Right forelimb (tissue), 1 donor: ENCODE results near the gene PTPN7.

Experiments used
- DNase-seq: peaks from one replicate; pipeline ENCODE4 v3.0.0-alpha.2; 2018

PTPN7 gene

DNA sequence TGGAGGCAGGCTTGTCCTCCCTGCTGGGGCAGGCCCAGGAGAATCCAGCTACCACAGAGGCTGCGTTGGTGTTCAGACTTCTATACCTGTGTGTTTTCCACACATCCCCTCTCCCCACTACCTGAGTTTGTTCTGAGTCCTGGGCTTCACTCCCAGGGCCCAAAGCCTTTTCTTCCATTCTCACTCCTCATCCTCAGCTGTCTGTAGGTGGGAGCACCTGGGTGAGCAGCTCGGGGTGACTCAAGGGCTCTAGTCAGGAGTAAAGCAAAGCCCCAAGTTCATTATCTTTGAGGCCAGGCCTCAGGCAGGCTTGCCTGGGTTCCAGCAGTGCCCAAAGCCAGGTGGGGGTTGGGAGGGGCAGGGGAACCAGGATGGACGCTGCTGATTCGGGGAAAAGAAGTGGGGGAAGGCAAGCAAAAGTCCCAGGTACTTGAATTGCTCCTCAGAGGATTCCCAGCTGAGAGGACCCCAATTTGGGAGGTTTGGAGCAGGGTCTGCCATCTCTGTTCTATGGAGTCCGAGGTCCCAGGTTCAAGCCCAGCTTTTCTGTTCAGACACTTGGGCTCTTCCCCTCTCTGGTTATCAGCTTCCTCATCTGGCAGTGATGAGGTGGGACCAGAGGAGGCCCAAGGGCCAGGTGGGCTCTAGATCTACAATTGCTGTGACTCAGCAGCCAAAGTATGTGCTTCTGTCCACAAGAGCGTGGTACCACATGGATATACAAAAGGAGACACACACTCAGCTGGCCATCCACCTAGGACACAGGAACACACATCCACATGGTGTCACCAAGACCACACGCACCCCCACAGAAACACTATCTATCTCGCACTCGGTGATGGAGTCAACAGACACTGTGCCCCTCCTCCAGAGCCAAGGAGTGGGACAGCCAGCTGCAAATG is 5.8 kb upstream of the PTPN7 start:
- DNase-seq, result no peak

DNA sequence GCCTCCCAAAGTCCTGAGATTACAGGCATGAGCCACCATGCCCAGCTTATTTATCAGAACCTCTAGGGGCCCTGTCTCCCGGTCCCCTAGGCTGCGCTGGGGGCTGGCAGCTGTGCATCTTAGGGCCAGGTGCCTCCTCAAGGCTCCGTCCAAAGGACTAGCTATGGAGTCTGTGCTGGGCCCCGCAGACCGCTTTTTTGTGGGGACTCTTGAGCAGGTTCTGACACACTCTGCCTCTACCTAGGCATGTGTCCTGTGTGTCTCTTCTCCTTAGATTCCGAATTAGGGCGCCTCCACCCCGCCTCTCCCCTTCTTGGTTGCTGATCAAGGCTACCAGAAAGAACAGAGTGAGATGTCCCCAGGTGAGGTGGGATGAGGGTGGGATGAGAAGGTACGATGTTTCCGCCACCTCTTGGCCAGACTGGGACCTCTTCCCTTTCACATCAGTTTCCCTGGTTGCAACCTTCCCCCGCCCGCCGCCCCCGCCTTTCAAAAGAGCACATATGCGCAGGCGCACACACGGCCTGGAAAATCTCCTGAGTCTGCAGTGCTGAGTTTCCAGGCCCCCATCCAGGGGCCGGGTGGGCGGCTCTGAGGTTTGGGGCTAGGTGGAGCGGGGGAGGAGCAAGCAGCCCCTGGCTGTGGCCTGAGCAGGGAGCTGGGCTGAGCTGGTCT is 5.0 kb upstream of the PTPN7 start:
- peak; percentile 91 for DNase-seq

DNA sequence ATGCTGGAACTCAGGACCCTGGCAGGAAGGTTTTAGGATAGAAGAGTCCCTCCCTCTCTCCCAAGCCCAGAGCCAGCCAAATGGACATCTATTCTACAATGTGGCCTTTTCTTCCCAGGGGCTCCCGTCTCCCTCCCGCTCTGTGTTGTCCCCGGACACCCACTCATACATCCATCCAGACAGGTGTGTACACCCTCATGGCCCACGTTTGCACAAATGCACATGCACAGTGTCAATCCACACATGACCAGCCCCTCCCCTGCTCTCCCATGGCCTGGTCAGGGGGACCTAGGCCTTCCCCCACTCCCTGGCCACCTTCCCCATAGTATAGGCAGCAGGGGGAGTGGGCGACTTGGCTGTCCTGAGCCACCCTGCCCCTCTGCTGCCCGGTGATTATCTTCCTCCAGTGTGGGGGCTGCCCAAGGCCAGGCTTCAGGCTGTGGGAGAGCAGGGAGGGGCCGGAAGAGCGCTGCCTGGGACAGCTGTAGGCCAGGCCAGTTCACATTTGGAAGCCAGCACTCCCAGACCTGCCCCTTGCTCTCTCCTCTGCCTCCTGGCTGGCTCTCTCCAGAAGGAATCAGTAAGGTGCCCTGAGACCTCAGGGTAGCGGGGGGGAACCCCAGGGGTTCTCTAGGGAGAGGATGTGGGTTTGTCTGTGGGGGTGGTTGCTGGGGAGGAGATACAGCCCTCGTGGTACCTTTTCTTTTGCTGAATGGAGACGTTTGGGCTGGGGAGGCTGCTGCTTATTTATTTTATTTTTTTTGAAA is 4.1 kb upstream of the PTPN7 start:
- DNase-seq, result no peak

DNA sequence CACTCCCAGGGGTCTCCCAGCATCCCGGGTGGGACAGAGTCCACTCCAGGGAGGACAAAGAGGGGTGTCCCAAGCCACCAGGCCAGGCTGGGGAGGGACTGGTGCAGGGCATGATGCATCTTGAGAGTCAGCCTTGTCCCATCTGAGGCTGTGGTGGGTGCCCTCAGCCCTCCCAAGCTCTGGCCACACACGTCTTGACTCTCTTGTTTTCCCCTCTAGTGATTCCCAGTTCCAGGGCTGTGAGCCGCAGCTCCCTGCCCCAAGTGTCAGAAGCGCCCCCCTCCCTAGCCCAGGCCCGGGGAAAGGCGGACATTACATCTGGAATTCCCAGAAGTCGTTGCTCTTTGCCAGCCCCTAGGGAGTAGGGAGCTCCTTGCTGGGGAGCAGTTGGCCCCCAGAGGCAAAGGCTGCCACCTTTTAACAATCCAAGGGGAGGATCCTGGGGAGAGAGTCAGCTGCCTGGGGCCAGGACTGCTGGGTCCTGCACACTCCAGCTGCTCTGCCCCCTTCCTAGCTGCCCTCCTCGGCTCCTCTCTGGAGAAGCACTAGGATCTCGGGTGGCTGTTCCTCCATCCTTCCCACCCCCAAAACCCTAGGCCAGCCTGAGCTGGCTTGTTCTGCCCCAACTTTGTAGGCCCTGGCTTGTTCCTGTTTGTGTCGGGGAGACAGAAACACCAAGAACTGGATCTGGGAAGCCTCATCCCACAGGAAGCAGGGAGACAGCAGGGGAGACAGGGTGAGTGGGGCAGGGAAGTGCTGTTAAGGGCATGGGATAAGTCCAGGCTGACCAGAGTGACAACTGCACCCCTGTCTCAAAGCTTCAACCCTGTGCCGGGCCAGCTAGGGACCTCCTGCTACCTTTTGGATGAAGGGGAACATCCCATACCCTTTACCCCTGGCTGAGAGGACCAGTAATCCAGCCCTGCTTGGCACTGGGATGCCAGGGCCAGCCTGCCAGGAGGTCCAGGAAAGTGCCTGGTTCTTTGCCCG is 3.2 kb upstream of the PTPN7 start:
- no peak for DNase-seq

DNA sequence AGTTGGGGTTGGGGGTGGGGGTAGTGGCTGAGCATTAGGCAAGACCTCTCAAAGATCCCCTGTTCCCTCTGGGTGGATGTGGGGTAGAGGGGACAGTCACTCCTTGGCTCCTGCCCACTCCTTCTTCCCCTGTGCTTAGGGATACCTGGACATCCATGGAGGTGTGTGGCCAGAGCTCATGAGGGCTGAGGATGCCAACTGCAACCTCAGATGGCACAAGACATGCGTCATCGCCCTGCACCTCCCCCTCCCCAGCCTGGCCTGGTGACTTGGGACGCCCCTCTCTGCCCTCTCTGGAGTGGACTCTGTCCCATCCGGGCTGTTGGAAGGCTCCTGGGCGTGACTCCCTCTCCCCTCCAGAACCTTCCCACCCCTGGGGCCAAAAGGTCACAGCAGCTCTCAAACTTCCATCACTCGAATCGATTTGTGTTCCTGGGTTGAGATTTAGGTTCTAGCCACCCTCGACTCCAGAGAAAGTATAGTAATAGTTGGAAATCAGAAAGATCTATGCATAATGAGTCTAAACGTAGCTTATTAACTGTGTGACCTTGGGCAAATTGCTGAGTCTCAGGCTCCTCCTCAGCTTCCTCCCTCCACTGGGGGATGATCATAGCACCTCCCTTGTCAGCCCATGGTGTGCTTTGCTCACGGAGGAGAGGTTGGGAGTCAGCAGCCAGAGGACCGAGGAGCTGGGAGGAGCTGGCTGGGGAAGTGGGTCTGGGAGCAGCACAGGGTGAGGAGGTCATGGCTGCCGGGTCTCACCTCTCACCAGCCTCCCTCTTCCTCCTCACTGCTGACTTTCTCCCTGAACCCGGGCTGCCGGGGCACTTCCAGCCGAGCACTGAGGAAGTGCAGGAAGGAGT is 2.2 kb upstream of the PTPN7 start:
- DNase-seq, result peak; percentile 42

DNA sequence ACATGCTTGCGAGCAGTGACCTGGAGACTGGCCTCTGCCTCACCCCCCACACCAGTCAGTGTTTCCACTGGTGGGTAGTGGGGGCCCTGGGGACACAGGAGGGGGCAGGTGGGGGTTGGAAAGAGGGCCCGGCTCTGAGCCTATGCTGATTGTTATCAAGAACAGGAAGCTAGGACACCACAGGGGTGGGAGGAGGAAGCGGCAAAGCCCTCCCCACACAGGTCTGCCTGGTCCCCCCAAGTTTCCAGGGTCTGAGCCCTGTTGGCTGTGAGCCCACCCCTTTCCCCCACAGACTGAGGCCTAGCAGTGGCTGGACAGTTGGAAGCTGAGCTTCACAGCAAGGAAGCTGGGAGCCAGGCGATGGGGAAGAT is 1.6 kb upstream of the PTPN7 start:
- DNase-seq, result peak; percentile 34

DNA sequence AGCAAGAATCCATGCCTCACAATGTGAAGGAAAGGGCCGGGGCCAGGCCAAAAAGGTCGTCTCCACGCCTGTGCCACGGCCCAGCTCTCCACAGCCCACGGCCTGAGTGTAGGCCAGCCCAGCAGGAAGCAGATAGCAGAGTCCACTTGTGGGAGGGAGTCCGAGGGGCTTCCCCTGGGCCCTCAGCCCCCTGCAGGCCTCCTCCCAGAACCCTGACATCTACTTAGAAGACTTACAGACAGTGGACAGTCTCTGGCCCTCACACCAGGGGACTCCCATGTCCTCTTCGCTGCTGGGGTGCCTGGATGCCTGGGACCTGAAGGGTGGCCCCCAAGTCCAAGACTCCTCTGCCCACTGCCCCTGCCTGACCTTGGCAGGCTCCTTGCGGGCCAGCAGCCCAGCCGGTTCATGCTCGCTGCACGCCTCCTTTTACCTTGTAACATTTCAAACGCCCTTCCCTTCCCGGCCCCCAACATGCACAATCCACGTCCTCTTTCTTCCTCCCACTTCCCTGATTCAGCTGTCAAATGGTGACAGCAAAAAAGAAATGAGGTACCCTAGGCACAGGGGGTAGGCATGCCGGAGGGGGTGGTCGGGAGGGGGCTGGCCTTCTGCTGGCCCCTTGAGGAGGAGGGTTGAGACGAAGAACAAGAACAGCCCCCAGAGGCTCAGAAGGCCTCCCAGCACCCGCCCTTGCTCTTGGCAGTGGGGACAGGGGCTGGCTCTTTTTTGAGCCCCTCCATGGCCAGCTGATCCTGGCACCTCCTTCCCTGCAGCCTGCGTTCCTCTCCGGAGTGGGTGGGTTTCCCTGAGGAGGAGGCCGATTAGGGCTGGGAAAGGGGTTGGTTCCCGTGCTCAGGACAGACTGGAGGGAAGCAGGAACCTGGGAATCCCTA is 997 bp upstream of the PTPN7 start:
- peak; percentile 43 for DNase-seq

DNA sequence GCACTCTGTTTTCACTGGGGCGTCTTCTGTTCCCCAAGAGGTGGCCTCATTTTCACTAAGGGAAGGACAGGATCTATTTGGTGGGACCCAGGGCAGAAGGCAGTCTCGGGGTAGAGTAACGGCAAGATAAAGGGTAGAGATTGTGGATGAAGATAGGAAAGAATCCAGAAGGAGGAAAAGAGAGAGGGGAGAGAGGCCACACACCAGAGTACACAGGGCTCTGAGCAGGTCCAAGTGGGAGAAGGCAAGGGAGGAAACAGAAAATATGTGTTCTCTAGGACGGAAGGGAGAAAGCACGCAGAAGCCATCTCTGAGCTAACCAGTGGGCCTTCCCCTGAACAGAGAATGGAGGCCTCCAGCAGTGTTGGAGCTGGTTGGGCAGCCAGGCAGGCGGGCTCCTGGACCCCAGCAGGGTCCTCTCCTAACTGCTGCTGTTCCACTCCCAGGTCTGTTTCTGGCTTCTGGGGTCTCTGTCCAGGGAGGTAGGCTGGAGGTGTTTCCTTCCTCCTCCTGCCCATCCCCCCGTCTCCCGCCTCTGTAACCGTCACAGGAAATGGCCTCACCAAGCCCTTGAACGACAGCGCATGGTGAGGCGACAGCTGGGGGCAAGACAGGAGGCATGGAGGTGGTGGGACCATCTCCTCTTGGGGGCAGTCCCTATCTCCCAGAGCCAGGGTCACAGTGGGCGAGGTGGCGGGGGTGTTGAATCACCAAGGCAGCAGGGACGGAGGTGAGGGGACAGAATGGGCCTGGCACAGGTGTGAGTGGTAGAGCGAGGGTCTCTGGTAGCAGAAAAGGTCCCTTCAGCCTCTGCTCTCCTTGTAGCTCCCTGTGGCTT is 649 bp downstream of the PTPN7 start:
- peak; percentile 44 for DNase-seq

DNA sequence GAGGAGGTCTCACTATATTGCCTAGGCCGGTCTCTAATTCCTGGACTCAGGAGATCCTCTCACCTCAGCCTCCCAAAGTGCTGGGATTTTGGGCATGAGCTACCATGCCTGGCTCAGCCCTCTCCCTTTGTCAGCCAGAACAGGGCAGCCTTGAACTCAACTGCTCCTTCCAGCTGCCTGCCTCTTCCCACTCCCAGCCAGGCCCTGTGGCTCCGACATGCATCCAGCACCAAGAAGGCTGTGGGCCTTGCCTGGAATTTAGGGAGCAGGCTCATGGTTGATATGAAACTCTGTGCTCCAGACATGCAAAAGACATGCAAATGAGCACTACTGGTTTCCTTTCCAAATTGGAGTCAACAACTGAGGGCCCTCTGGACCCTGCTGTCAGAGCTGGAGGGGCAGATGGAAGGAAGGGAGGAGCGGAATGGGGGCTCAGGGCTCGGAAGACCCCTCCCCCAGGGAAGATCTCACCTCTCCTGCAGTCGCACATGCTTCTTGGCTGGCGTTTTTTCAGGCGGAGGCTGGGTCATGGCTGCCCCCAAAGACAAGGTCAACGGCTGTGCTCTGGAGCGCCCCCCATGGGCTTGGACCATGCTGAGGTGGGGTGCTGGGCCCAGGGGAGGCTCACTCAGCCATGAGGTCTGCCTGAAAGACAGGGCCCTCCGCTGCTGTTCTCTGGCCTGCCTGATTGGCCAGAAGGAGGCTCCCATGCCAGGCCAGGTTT is 1.4 kb downstream of the PTPN7 start:
- DNase-seq, result peak; percentile 35

DNA sequence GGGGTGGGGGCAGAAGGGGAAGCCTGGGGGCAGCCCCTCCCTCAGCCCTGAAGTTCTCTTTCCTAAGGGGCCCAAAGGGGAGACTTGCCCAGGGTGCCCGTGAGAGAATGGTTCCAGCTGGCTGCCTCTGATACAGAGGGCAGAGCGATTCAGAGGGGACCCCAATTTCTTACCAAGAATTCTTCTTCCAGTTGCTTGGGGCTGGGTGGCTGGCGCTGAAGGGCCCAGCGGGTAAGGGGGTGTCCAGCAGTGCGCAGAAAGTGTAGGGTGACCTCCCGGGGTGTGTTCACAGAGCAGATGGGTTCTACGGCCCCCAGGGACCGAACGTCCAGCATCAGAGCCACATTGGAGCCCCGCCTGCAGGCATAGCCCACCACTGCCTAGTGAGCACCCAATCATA is 2.5 kb downstream of the PTPN7 start:
- no peak for DNase-seq

DNA sequence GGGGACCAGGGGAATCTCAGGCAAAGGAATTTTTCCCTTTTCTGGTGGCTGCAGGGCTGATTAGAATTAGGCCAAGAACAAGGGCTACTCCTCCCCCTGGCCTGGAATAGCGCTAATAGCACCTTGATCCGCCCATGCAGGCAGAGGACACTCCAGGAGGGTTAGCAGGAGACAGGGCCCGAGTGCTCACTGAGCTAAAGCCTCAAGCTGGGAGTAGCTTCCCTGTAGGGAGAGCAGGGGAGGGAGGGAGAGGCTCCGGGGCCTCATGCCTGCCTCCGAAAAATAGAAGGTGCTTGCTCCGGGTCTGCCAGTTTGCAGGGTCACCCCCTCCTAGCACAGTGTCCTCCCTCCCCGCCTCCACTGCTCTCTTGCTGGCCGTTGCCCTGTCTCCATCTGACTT is 3.8 kb downstream of the PTPN7 start:
- DNase-seq, result peak; percentile 36

DNA sequence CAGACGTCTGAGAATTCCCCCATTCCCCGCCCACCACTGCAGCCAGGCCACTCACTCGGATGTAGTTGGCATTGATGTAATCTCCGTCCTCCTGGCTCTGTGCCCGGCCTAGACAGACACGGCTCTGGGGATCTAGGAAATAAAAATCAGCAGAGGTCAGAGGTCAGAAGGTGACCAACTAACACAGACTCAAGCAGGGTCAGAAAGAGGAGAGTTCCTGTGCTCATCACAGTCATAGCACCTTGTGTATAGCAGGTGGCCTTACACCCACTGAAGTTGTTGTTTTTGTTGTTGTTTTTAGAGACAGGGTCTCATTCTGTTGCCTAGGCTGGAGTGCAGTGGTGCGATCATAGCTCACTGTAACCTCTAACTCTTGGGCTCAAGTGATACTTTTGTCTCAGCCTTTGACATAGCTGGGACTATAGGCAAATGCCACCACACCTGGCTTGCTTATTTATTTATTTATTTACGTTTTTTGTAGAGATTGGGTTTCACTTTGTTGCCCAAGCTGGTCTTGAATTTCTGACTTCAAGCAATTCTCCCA is 4.9 kb downstream of the PTPN7 start:
- peak; percentile 36 for DNase-seq

DNA sequence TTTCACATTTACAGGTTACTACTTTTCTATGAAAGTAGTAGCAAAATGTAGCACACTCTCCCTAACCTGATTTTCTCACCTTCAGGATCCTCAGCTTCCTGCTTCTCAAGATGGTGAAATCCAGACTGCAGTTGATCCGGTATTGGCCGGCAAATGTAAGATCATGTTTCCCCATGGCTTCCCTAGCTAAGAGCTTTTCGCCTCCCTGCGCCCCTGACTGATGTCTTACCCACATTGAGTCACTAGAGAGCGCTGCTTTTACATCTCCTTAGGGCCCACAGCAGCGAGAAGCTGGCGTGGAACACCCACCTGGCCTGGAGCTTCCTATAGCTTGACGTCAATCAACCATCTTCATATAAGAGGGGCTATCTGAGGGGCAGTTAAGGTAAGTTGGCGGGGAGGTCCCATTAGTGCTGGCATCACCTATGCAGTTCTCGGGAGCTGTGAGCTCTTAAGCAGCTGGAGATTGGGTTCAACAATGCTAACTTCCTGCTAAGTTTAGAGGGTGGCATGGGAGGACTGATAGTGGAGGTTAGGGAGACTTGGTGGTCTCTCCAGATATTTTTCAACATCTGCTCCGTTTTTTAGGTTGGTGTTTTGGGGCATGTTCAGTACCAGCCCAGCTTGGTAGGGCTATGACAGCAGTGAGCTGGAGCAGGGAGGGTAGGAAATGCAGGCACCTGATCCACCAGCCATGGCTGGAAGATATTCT is 5.5 kb downstream of the PTPN7 start:
- peak; percentile 53 for DNase-seq

DNA sequence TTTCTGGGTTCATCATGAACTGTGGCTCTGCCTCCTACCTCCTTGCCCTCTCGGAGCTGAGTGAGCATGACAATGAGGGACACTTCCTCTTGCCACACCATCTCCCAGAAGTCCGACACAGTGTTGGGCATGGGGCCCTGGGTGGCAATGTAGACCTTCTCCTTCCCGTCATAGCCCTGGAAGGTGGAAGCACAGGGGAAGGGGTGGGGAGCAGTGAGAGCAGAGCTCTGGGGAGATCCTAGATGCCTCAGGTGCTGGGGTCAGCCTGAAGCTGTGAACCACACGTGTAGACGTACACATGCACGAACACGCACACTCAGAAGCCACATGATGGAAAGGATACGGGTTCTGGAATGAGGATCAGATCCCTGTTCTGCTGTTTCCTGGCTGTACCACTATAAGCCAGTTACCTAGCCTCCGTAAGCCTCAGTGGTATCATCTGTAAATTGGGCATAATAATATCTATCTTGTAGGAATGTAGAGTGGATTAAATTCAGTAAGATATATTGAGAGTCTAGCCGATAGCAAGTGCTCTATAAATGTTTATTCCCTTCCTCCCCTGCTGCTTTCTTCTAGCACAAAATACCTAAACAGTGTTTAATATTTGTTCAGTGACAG is 6.1 kb downstream of the PTPN7 start:
- no peak for DNase-seq

DNA sequence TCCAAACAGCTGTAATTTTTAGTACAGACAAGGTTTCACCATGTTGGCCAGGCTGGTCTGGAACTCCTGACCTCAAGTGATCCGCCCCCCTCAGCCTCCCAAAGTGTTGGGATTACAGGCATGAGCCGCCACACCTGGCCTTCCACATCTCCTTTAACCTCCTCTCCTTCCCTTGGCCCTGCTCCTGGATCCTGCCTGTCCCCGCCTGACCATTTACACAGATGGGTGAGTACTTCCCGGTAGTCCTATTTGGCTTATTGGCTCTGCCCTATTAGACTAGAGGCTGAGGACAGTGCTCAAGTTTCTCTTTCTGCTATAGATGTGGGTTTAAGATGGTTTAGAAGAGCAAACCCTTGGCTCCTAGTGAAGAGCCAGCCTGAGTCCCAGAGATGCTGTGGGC is 7.1 kb downstream of the PTPN7 start:
- no peak for DNase-seq

DNA sequence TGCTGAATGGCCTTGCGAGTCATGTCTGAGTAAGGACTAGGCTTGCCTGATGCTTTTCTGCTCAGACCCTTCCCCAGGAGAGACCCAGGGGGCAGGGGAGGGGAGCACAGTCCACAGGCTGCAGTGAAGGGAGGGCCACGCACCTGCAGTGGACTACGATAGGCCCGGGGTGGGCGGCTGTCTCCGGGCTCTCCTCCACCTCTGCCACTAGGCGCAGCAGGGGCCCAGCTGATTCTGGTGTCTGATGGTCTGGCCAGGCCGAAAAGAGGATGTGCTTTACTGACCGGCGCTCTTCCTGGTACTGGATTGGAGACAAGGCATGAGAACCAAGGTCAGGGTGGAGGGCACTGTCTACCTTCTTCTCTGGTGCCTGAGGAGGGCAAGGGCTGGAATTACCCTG is 8.0 kb downstream of the PTPN7 start:
- no peak for DNase-seq

DNA sequence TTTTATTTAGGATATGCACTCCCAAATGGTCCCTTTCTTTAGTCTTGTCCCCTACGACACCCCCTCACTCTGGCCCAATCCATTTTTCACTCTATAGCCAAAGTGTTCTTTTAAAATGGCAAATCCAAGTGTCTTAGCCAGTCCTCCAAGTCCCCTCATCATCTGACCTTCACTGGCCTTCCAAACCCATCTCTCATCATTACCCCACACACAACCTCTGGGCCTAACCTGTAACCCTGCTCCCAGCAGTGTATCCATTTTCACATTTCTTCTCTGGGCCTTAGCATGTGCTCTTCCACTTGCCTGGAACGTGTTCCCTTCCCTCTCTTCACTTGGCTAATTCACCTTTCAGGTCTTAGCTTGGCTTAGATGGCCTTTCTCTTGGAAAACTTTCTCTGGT is 9.4 kb downstream of the PTPN7 start:
- no peak for DNase-seq
